ENCODE measurements around the gene FBXW11. TPM values are rescaled to one million over a fixed set of nuclear protein-coding genes. Genes with fewer than 3 reads are reported as not detected.
A peak's percentile ranks its signal among the peaks of the same experiment; 100 is the strongest.

Gene FBXW11
- total RNA-seq, 4 donors from 2014 or later: 61.3 to 76.6 (median 70.2) TPM

- TF ChIP-seq CTCF (IDR thresholded peaks at IDR 0.05) (no peak), POLR2A (IDR thresholded peaks at IDR 0.05) (no peak)
- WGBS, 2 donors: 74 to 84% methylated on average over 5 of the region's 5 CpGs
- H3K4me3 ChIP-seq (replicated peaks in 1 of 3): no peak overlapping the region
- no peak overlapping the region for H3K27ac ChIP-seq
- H3K36me3 ChIP-seq: no peaks in the 10 kb centered on the region
- intact Hi-C loops (cut with DNase I): no loop called here
- no peaks in the 10 kb centered on the region for H3K9me3 ChIP-seq
- peaks cover 15 to 16% of the 10 kb centered on the region in 2 donors for H3K4me1 ChIP-seq
- no peaks in the 10 kb centered on the region for H3K27me3 ChIP-seq
- DNase-seq: no peak
Observed at GRCh38 chr5:172009536-172010270, 3.3 kb upstream of the FBXW11 start.

GRCh38 chr5:172008689-172009141 is 2.3 kb upstream of the FBXW11 start:
- intact Hi-C loops (cut with DNase I): no loop called here
- Histone ChIP-seq H3K4me1 (peaks cover 22 to 26% of the 10 kb centered on the region in 2 donors), H3K9me3 (no peaks in the 10 kb centered on the region), H3K27ac (no peak overlapping the region), H3K4me3 (replicated peaks in 1 of 3) (no peak overlapping the region), H3K36me3 (no peaks in the 10 kb centered on the region), H3K27me3 (no peaks in the 10 kb centered on the region)
- no peak for DNase-seq
- 54 to 63% methylated on average over 6 of the region's 6 CpGs for WGBS, 2 donors
- TF ChIP-seq CTCF (IDR thresholded peaks at IDR 0.05) (no peak), POLR2A (IDR thresholded peaks at IDR 0.05) (no peak)

GRCh38 chr5:172008111-172008455 is 1.6 kb upstream of the FBXW11 start:
- peaks cover 22 to 32% of the 10 kb centered on the region in 2 donors for H3K4me1 ChIP-seq
- WGBS, 2 donors: 46 to 53% methylated on average over 3 of the region's 3 CpGs
- no peaks in the 10 kb centered on the region for H3K9me3 ChIP-seq
- intact Hi-C loops (cut with DNase I): no loop called here
- no peaks in the 10 kb centered on the region for H3K27me3 ChIP-seq
- DNase-seq: no peak
- no peaks in the 10 kb centered on the region for H3K36me3 ChIP-seq
- H3K4me3 ChIP-seq (replicated peaks in 1 of 3): no peak overlapping the region
- no peak for TF ChIP-seq CTCF (IDR thresholded peaks at IDR 0.05)
- TF ChIP-seq POLR2A (IDR thresholded peaks at IDR 0.05): no peak
- no peak overlapping the region for H3K27ac ChIP-seq

- Histone ChIP-seq H3K4me1 (peaks cover 22 to 38% of the 10 kb centered on the region in 2 donors), H3K27ac (peak overlapping the region; percentile 97 to 99 (median 98)), H3K36me3 (no peaks in the 10 kb centered on the region), H3K4me3 (replicated peaks in 1 of 3) (peak overlapping the region; percentile 48 to 93 (median 70)), H3K27me3 (no peaks in the 10 kb centered on the region), H3K9me3 (no peaks in the 10 kb centered on the region)
- no peak for TF ChIP-seq POLR2A (IDR thresholded peaks at IDR 0.05)
- no peak for TF ChIP-seq CTCF (IDR thresholded peaks at IDR 0.05)
- intact Hi-C loops (cut with DNase I): no loop called here
- DNase-seq: no peak
- 29 to 32% methylated on average over 37 of the region's 37 CpGs for WGBS, 2 donors
Observed at GRCh38 chr5:172007175-172008110, 1.0 kb upstream of the FBXW11 start.

Measured in thyroid gland (tissue), 4 donors.